A673 (cell line): ENCODE measurements around the gene C13orf46. TPM values are rescaled to one million over a fixed set of nuclear protein-coding genes. Genes with fewer than 3 reads are reported as not detected.

Experiments
- BruUV-seq: library from RNA; stranded (reverse); fragments of 400-500 nt; replicated peaks from 2 replicates; lab custom pipeline; 2021; lab: Mats Ljungman, UMichigan
- CTCF ChIA-PET: fragments of 300-600 bp; sonication (Branson Sonifier 250); formaldehyde crosslinking; loops from one replicate; lab custom pipeline; 2022; ENCODE audit warnings: antibody characterized with exemption; lab: Charles Lee
- POLR2A ChIA-PET: fragments of 300-600 bp; sonication (Branson Sonifier 250); formaldehyde crosslinking; loops from one replicate; lab custom pipeline; 2022; ENCODE audit warnings: antibody characterized with exemption; ENCODE audit not compliant: low non-redundant PET; lab: Charles Lee
- DNase-seq: peaks from one replicate; pipeline ENCODE4 v3.0.0-alpha.2; 2015; ENCODE audit warnings: low spot score
- H3K27ac ChIP-seq: fragments of 200-600 bp; sonication (generic); 2 replicates; pipeline ENCODE4 v1.5.1; 2016; ENCODE audit warnings: mixed run types, low read depth, mild to moderate bottlenecking, mixed read lengths, antibody characterized with exemption, low read length; ENCODE audit not compliant: poor library complexity, severe bottlenecking
- H3K27me3 ChIP-seq: fragments of 200-600 bp; sonication (generic); replicated peaks from 2 replicates; pipeline ENCODE4 v1.6.1; 2017; ENCODE audit warnings: mixed run types, low read depth, mild to moderate bottlenecking, mixed read lengths, antibody characterized with exemption, low read length; ENCODE audit not compliant: insufficient read depth, poor library complexity
- H3K36me3 ChIP-seq: fragments of 200-600 bp; sonication (generic); 2 replicates; pipeline ENCODE4 v1.6.1; 2016; ENCODE audit warnings: mixed run types, mild to moderate bottlenecking, mixed read lengths, antibody characterized with exemption, low read length; ENCODE audit not compliant: insufficient read depth, poor library complexity, severe bottlenecking
- H3K4me1 ChIP-seq: fragments of 200-600 bp; sonication (generic); 2 replicates; pipeline ENCODE4 v1.6.1; 2017; ENCODE audit warnings: mixed run types, mild to moderate bottlenecking, mixed read lengths, antibody characterized with exemption, low read length; ENCODE audit not compliant: insufficient read depth, poor library complexity, severe bottlenecking
- H3K4me3 ChIP-seq: fragments of 200-600 bp; sonication (generic); 2 replicates; pipeline ENCODE4 v1.5.1; 2016; ENCODE audit warnings: low read depth, mixed run types, mild to moderate bottlenecking, mixed read lengths, low read length; ENCODE audit not compliant: poor library complexity, severe bottlenecking
- H3K9me3 ChIP-seq: fragments of 200-600 bp; sonication (generic); 2 replicates; pipeline ENCODE4 v1.6.1; 2016; ENCODE audit warnings: mixed run types, low read depth, mild to moderate bottlenecking, mixed read lengths, antibody characterized with exemption, low read length; ENCODE audit not compliant: poor library complexity, severe bottlenecking
- EZH2 ChIP-seq: fragments of 200-600 bp; sonication (generic); IDR thresholded peaks from 2 replicates; pipeline ENCODE4 v1.6.1; 2017; ENCODE audit warnings: borderline replicate concordance, low read depth, mild to moderate bottlenecking, mixed read lengths, antibody characterized with exemption, low read length; ENCODE audit not compliant: poor library complexity, severe bottlenecking
- intact Hi-C: fragments of 100-400 bp; cut with micrococcal nuclease; formaldehyde crosslinking; loops from one replicate; pipeline ENCODE4 v1.10.0; 2022; ENCODE audit not compliant: unreplicated experiment
- total RNA-seq: library from RNA; stranded (reverse); gene quantifications from 2 replicates; pipeline ENCODE4 v1.2.3, GENCODE V29; 2021
- TF ChIP-seq, protein P1 (sequence below): fragments of 300-800, 200-600 bp; sonication (generic); conservative IDR thresholded peaks from 2 replicates; pipeline ENCODE4 v1.5.1; 2017; ENCODE audit warnings: low read depth, mild to moderate bottlenecking, antibody characterized with exemption, low read length, moderate library complexity, mixed read lengths

Gene C13orf46
- total RNA-seq, 1 experiment from 2014 or later = 3.6 TPM

DNA sequence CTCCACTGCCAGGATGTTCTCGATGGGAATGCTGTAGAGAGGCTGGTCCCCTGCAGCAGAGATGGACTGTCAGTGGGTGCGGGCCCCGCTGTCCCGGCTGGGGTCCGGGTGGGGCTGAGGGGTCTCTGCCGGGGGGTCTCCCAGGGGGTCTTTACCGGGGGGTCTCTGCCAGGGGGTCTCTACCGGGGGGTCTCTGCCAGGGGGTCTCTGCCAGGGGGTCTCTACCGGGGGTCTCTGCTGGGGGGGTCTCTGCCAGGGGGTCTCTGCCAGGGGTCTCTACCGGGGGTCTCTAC lies 25.7 kb upstream of the C13orf46 start:
- intact Hi-C loops = no loop called here
- Histone ChIP-seq H3K4me1 (no peaks in the 10 kb centered on the region), H3K4me3 (no peak overlapping the region), H3K36me3 (no peaks in the 10 kb centered on the region), H3K27me3 (no peaks in the 10 kb centered on the region), H3K27ac (no peak overlapping the region), H3K9me3 (no peaks in the 10 kb centered on the region)
- ChIA-PET CTCF (no interaction called here), POLR2A (no interaction called here)
- TF ChIP-seq, protein P1, sequence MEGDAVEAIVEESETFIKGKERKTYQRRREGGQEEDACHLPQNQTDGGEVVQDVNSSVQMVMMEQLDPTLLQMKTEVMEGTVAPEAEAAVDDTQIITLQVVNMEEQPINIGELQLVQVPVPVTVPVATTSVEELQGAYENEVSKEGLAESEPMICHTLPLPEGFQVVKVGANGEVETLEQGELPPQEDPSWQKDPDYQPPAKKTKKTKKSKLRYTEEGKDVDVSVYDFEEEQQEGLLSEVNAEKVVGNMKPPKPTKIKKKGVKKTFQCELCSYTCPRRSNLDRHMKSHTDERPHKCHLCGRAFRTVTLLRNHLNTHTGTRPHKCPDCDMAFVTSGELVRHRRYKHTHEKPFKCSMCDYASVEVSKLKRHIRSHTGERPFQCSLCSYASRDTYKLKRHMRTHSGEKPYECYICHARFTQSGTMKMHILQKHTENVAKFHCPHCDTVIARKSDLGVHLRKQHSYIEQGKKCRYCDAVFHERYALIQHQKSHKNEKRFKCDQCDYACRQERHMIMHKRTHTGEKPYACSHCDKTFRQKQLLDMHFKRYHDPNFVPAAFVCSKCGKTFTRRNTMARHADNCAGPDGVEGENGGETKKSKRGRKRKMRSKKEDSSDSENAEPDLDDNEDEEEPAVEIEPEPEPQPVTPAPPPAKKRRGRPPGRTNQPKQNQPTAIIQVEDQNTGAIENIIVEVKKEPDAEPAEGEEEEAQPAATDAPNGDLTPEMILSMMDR = no peak
- TF ChIP-seq EZH2 = no peak
- BruUV-seq = no TSS peak
- no peak for DNase-seq

DNA sequence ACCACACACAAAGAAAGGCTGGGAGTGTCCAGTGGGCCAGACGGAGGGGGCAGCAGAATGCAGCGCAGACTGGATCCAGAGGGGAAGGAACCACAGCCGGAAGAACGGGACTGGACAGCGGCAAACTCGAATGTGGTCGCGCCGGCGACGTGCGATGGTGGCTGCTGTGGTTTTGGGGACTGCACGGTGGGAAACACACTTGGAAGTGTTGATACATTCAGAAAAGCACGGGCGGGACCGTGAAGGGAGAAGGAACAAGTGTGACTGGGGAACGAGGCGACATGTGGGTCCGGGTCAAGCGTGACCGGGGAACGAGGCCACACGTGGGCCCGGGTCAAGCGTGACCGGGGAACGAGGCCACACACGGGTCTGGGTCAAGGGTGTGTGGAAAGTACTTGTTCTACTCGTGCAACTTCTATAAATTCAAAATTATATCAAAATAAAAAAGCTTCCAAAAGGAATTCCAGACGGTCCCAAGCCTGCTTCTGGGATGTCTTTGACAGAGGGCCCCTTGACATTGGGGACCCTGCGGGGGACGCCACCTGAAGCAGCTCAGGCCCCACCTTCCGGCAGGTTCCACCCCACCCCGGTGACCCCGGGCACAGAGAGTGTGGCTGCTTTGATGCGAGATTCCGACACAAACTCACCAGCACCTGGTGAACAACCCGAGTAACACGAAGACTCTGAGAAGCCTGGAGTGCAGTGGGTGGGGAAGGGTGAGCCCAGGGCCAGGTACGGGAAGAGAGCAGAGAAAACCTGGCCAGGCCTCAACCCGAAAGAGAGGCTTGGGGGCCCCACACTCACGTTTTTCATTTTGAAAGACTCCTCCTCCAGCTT lies 25.1 kb upstream of the C13orf46 start:
- intact Hi-C loops = no loop called here
- TF ChIP-seq EZH2 = no peak
- TF ChIP-seq, protein P1 = no peak
- no peaks in the 10 kb centered on the region for H3K4me1 ChIP-seq
- H3K9me3 ChIP-seq = no peaks in the 10 kb centered on the region
- CTCF ChIA-PET = no interaction called here
- H3K27me3 ChIP-seq = no peaks in the 10 kb centered on the region
- no peak overlapping the region for H3K27ac ChIP-seq
- DNase-seq = no peak
- POLR2A ChIA-PET = no interaction called here
- no TSS peak for BruUV-seq
- H3K4me3 ChIP-seq = no peak overlapping the region
- H3K36me3 ChIP-seq = no peaks in the 10 kb centered on the region

DNA sequence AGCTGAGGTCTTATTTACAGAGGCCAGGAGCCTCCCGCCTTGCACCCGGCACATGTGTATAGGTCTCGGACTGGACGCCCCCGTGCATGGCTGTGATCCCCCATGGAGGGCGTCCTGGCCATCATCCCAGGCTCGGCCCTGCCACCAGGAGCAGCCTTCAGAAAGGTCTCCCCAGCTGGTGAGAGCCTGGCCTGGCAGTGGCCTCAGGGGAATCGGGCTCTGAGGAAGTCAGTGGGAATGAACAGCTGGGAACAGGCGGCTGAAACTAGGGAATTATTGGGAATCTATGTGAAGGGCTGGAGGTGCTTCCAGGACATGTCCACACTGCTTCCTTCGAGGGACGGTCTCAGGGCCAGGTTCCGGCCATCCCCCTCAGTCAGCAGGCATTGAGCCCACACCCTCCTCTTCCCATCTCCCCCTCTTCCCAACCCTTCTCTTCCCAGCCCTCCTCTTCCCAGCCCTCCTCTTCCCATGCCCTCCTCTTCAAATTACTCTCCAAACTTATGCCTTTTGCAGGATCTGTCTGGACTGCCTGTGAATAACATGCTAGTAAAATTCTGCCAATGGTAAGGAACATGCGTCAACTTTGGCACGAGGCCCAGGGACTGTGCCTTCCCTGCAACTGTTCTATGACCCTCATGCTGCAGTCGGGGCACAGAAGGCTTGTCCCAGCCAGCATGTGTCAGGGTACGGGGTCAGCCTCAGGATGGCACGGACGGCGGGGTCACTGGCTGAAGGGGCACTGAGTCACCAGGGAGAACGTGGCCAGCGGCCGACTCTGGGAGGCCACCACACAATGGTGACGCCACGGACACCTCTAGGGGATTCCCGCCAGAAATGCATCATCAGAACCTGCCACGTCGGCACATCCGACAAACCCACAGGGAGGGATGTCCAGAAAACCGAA lies 24.2 kb upstream of the C13orf46 start:
- Histone ChIP-seq H3K27me3 (no peaks in the 10 kb centered on the region), H3K4me3 (no peak overlapping the region), H3K36me3 (no peaks in the 10 kb centered on the region), H3K27ac (no peak overlapping the region), H3K4me1 (no peaks in the 10 kb centered on the region), H3K9me3 (no peaks in the 10 kb centered on the region)
- TF ChIP-seq EZH2 = no peak
- TF ChIP-seq, protein P1 = no peak
- BruUV-seq = no TSS peak
- CTCF ChIA-PET = no interaction called here
- intact Hi-C loops = no loop called here
- DNase-seq = no peak
- POLR2A ChIA-PET = no interaction called here
